HEK293T (cell line): ENCODE data around the gene COIL.

Source experiments
- BHLHE40 ChIP-seq: fragments of 450-650 bp; IDR thresholded peaks from 2 replicates; pipeline ENCODE4 v1.6.1; 2016; ENCODE audit warnings: mild to moderate bottlenecking, moderate library complexity, borderline replicate concordance
- FOXA1 ChIP-seq: fragments of 450-650 bp; IDR thresholded peaks from 2 replicates; pipeline ENCODE4 v1.6.1; 2016; ENCODE audit warnings: mild to moderate bottlenecking
- L3MBTL2 ChIP-seq: fragments of 450-650 bp; conservative IDR thresholded peaks from 2 replicates; pipeline ENCODE4 v1.6.1; 2016; ENCODE audit warnings: mild to moderate bottlenecking
- LEF1 ChIP-seq: fragments of 450-650 bp; IDR thresholded peaks from 2 replicates; pipeline ENCODE4 v1.6.1; 2017; ENCODE audit warnings: mild to moderate bottlenecking, borderline replicate concordance
- TARDBP ChIP-seq: fragments of 450-650 bp; IDR thresholded peaks from 2 replicates; pipeline ENCODE4 v1.6.1; 2016

DNA sequence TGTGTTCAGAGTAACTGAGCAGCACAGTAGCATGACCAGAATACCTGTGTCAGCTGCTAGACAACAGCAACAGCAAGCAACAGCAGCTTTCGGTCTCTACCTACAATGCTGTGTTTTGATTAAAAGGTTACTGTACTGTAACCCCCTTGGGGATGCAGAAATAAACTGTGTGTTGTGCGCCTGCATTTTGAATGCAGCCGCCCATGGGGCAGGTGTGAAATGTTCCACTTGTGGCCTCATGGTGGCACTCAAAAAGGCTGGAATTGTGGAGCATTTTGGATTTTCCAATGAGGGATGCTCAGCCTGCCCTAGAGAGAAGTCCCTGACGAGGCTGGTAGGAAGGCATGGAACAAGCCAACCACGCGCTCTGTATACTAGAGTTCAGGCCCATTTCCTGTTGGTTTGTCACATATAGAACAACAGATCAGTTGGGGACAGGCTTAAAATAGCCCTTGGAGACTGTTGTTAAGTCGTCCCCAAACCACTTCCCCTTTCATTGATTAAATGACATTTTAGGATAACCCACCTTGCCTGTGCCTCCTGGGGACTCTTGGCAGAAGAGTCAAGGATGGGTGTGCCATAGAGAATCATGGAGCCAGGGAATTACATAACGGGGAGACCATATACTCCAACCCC, 44.2 kb upstream of the COIL start:
- TF ChIP-seq LEF1 (no peak), FOXA1 (no peak), TARDBP (no peak), L3MBTL2 (no peak), BHLHE40 (no peak)
